GM21717 (cell line): Measurements from ENCODE around the gene THSD7A.

Experiments used
- ATAC-seq: cut with Tn5 transposase; IDR thresholded peaks from one replicate; pipeline ENCODE4 v1.9.1; 2021; ENCODE audit warnings: mild to moderate bottlenecking, moderate library complexity; ENCODE audit not compliant: unreplicated experiment

The THSD7A gene

DNA sequence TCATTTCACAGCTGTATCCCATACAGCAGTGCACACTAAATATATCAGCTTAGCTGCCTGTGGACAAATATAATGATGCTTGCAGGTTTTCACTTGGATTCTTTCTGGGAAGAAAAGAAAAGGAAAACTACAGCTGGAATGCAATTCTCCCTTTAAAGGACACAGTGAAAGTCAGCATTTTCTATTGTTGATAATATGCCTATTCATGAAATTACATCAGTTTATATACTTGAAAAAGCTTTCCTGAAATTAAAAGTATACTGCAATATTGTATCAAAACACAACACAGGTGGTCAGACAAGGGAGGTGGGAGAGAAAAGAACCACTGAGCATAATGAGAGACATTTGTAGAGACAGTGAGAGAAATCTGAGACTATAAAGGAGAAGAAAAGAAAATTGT is 20.3 kb downstream of the THSD7A start:
- ATAC-seq: no peak

DNA sequence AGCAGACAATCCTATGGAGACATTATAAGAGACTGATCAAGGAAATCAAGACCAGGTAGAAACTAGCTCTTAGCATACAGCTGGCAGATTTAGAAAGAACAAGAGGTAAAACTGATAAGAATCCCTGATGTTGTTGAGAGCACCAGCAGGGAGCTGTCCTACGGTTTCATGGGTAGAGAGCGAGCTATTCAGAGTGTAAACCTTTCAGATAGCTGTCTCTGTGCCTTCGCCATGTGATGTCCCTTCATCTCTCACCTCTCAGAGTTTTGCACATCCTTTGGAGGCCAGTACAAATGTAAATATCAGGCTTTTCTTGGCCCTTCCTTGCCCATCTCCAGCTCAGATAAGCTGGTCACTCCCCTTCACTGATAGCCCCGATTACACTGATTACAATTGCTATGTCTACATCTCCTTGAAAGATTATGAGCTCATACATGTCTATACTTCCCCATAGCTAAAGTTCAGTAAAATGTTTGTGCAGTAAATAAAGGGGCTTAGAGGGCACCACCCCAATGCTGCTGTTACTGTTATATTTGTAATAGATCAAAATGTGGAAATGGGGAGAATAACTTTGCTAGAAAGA is 21.9 kb downstream of the THSD7A start:
- ATAC-seq: no peak

DNA sequence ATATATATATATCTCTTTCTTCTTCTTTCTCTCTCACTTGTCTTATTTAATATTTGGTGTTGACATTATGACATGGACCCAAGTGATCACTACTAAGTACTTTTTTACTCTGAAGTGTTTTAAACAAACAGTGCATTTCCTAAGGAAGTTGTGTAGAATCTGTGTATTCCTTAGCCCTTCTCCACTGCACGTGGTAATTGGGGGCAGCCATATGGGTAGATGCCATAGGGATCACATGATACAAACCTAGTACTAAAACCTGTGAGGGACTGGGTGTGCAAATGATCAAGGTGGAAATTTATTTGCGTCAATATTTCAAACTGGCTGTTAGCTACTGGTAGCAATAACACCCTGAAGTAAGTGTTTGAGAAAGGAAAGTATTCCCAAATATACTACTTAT is 25.0 kb downstream of the THSD7A start:
- no peak for ATAC-seq

DNA sequence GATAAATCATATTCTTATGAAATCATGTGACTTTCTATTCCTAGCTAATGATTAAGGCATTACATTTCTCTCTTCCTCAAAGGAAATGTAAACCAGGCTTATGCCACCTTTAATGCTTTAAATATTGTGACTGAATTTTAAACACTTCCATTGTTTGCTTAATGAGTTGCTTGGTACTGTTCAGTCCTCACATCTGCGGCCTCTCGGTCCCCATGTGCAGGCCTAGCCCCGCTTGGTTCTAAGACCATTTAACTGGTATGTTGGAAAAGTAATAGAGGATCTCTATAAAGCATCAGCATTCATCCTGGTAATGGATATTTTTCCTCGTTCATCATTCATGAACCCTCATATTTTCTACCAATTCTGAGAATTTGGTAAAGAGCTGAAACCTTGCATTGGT is 27.4 kb downstream of the THSD7A start:
- ATAC-seq: no peak

DNA sequence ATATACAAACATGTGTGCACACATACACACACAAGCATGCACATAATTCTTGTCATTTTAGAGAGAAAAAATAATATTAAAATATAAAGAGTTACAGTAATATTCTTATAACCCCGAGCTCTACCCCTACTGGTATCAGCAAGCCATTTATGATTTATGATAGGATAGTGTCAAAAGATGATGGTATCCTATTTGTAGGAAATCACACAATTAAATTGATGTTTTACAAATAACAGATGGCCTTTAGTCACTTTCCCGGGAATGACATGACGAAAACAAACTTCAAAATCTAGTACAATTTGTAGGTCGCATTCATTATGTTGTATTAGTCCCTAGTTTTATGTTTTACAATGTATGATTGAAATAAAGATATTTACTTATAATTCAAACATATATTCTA is 36.8 kb downstream of the THSD7A start:
- no peak for ATAC-seq

DNA sequence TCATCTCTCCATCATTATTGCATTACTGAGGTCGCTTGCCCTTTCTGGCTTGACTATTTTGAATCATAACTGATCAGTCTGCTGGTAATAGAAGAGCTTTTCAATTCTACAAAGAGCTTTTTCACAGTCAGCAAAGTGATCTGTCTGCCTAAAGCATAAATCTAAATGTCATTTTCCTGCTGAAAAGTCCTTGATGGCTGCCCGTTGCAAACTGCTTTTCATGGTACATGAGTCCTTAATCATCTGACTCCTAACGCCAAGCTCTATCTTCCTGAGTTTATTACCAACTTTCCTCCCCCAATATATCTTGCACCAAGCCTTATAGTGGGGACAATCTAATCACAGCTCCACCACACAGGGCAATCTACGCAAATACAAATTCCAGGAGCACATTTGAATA is 39.8 kb downstream of the THSD7A start:
- ATAC-seq: no peak

DNA sequence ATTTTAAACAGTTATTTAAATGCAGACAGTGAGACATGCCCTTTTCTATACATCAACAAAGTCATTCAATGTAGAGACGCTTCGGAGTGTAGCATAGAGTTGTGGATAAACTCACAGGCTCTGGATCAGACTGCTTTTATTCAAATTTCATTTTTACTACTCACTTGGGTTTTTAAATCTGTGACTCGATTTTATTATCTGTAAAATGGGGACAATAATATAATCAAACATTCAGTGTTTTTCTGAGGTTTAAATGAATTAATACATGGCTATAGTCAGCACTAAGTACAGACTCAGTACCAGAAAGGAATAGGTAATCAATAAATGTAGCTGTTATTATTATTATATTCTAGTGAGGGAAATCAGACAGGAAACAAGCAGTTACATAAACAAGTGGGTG is 43.4 kb downstream of the THSD7A start:
- ATAC-seq: no peak

DNA sequence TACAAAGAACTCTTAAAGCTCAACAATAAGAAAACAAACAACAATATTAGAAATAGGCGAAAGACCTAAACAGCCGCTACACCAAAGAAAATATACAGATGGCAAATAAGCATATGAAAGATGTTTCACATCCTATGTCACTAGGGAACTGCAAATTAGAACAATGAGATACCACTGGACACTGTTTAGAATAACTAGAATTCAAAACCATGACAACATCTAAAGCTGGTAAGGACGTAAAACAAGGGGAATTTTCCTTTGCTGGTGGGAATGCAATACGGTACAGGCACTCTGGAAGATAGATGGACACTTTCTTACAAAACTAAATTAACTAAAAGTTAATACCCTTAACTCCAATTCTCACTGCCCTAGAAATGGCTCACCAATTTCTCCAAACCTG is 44.5 kb downstream of the THSD7A start:
- ATAC-seq: no peak

DNA sequence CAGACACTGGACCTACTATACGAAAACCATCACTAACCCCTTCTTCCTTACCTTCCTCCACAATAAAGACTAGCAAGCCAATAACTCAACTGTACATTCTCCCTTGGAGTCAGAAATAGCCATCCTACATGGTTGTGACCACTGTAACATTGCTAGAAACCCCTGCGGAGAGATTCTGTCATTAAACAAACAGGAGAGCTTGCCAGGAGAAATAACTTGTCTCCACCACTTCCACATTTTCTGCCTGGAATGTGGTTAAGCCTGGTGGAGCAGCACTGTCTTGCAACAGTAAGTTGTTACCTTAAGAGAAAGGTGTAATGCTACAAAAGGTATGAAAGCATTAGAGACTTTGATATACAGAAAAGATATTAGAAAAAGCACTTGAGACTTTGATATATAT is 45.8 kb downstream of the THSD7A start:
- ATAC-seq: no peak

DNA sequence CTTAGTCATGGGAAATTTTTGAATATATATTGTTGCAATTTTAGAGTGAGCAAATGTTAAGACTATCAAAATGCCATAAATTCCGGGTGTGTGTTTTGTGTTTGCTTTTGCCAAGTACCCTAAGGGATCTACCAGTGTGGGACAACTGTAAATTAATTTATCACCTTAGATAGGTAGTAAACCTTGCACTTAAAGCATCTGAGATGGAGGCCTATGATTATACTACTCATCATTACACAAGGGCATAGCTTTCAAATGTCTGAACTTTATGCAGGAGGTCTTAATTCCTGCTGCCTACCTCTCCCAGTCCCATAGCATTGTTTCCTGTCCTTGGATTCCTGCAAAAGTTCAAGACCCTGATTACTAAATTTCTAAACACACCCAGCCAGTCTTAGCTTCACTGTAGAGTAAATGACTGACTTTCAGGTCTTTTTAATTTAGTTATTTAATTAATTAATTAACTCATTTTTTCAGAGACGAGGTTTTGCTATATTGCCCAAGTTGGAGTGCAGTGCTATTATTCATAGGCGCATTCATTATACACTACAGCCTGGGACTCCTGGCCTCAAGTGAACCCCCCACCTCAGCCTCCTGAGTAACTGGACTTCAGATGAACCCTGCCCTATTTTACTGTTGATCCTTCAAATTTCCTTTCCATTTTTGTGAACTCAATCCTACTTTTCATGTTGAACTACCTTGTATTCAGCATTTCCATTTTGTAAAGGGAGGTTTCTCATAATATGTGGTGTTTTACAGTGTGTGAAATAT is 47.0 kb downstream of the THSD7A start:
- ATAC-seq: no peak

DNA sequence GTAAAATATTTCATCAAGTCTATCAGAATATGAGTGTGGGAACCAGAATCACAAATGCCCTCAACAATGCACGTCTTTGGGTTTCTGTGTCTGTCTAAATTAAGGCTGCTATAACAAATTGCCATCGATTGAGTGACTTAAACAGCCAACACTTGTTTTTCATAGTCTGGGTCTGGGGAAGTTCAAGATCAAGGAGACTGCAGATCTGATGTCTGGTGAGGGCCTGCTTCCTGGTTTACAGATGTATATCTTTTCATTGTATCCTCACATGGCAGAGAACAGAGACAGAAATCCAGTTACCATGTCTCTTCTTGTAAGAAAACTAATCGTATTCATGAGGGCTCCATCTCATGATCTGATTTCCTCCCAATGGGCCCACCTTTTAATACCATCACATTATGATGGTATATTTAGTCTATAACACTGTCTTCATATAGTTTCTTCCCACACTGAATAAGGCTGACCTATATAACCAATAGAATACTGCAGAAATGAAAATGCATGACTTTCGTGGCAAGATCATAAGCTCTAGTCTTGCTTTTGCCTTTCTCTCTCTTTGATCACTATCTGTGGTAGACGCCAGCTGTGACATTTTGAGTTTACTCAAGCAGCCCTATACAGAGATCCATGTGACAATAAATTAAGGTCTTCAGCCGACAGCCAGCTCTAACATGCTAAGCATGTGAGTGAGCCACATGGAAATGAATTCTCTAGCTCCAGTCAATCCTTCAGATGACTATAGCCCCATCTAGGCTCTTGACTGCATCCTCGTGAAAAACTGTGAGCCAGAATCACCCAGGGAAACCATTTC is 51.9 kb downstream of the THSD7A start:
- no peak for ATAC-seq

DNA sequence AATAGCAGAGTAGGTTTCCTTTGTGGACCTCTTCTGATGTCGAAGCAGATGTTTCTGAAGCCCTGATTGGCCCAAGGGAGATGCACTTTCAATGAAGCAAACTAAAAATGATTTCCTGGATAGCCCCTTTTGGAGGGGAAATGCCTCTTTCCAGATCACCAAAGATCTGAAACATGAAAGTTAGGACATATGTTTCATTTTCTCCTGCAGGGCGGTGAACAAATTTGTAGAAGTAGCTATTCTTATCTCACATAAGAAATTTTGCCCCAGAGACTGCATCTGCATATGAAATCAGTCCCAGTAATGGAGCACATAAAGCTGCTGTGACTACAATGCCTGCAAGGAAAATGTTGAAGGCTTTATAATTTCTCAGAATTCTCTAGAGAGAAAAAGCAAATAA is 56.0 kb downstream of the THSD7A start:
- no peak for ATAC-seq

DNA sequence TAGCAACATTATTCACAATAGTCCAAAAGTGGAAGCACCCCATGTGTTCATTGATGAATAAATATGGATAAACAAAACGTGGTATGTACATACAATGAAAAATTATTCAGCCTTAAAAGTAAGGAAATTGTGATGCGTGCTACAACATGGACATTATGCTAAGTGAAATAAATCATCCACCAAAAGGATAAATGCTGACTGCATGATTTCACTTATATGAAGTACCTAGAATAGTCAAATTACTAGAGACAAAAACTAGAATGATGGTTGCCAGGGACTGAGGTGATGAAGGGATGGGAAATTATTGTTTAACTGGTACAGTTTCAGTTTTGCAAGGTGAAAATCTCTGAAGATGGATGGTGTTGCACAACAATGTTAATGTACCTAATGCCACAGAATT is 56.6 kb downstream of the THSD7A start:
- no peak for ATAC-seq

DNA sequence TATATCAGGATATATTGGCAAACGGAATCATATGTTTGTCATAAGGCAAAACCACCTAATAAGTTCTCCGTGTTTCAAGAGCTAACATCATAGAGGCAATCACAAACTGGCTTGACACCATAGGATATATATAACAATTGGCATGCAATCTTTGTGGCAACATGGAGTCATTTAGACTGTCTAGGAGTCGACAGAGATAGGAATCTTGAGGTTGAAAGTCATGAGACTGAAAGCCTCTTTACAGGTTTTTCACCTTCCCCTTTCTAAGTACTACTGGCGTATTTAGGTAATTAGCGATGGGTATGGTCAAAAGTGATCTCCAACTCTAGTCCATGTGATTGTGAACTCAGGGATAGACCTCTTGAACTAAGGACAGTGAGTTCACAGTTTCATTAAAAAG is 63.7 kb downstream of the THSD7A start:
- no peak for ATAC-seq

DNA sequence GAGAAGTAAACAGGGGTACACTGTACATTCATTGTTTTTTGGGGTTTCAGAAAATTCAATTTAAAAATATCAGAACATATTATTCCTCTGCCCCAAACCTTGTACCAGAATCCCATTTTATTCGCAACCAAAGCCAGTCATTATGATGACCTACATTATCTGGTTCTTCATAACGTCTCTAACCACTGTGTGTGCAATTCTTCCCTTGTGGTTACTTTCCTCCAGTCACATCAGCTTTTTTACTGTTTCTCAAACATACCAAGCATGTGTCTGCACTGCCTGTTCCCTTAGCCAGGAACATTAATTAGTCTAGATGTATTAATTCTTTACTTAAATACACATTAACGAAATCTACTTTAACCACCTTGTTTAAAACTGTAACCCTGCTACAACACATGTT is 64.8 kb downstream of the THSD7A start:
- no peak for ATAC-seq

DNA sequence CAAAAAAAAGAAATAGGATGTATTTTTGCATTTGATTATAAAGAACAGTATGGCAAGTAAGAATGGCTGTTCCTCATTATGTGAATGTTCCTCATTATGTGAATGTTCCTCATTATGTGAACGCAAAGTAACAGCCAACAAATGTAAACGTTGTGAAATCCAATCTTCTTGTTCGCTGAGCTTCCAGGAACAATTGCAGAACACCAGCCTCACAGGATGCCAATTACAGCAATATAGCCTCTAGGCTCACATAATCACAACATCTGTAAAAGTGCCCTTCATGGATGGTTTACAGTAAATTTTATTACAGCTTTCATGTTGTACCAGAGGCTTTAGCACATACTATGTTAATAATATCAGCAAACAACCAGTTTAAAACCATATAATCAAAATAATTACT is 71.6 kb downstream of the THSD7A start:
- ATAC-seq: no peak

DNA sequence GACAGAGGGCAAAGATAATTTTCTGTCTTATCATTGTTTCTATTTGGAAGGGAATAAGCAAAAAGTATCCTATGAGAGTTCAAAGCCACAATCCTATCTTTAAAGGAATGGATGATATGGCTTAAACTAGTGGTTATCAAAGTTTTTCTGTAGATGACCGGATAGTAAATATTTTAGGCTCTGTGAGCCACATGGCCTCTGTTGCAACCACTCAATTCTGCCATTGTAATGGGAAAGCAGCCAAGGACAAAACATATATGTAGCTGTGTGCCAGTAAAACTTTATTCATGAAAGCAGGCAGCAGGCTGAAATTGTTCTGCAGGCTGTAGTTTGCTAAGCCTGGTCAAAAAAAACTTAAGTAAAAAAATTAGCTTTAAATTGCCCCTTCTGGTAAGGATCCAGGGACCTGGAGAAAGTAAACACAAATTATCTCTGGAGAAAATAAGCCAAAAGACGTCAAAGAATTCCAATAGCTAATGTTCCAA is 73.3 kb downstream of the THSD7A start:
- ATAC-seq: no peak

DNA sequence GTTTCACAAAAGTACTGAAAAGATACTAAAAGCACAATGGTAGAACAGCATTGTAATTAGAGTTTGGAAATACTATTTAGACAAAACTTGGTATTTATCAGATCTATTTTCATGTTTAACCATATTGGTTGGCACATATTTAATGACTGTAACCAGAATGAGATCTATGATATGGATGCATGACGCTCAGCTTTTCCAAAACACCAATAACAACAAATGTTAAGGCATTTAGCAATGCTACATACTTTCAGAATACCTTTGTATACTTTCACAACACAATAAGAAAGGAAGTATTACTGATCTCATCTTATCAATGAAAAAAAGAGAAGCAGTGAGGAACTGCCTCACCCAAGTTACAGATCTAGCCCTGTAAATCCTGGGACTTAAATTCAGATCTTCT is 74.8 kb downstream of the THSD7A start:
- ATAC-seq: no peak

DNA sequence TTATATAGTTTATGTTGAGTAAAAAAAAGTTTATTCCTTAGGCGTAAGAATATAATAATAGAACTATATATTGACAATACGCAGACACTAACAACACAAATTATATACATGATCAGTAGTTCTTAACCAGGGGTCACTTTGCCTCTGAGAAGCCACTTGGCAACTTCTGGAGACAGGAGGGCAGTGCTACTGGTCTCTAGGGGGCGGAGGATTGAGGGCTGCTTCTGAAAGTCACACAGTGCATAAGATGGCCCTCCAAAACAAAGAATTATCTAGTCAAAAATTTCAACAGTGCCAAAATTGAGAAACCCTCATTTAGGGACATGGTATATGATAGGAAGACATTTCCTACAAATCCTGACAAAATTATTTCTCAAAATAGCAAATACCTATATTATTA is 77.1 kb downstream of the THSD7A start:
- ATAC-seq: no peak

DNA sequence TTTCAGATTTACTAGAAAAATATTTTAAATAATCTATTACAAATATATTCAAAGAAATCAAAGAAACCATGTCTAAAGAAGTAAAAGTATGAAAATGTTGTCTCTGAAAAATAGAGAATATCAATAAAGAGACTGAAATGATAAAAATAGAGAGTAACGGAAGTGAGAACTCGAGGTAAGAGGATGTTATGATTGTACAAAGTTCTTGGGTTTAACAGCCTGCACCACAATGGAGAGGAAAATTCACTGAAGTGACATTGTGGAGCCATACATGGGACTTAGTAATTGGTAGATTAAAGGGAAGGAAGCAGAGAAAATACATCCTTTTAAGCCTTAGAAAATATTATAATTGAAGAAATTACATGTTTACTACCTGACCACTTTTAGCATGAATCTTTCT is 77.9 kb downstream of the THSD7A start:
- ATAC-seq: no peak

DNA sequence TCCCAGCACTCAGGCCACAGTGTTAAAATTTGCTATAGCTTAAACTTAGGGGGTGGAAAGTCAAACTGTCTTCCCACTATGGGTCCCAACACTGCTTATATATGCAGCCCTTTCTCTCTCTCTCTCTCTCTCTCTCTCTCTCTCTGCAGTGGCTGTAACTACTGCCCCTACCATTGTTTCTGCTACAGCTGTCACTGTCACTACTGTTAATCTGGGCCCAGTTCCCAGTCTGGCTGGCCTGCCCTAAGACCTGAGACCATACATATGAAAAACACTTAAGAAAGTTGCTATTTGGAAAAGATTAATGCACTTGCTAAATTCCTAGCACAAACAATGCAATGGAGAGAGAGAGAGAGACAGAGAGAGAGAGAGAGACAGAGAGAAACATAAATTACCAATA is 78.6 kb downstream of the THSD7A start:
- no peak for ATAC-seq

DNA sequence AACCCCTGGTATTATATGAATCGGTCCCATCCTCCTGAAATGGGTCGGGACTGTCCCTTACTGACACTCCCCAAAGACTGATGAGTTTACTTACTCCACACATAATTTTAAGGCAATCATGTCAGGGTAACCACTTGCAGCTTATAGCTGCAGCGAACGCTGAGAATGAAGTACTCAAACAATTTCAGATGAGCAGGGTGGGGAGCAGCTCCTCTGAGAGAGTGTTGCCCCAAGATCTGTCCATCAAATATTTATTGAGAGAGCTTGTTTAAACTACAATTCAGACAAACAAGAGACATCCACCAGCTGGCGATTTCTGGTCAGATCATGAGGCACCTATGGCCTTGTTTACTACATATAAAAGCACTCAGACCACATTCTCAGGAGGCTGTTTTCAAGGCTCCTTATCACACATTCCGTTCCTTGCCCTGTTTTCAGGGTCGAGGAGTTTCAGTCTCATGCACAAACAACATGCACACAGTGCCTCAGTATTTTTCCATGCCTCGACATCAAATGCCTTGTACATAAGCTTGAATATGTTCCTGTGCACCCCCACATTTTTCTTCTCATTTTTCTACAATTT is 80.1 kb downstream of the THSD7A start:
- no peak for ATAC-seq
